Measurements from ENCODE around the gene KIF2A. TPM values are rescaled to one million over a fixed set of nuclear protein-coding genes. Genes with fewer than 3 reads are reported as not detected.

The KIF2A gene
- total RNA-seq, 1 experiment from 2014 or later: 42.9 TPM

DNA sequence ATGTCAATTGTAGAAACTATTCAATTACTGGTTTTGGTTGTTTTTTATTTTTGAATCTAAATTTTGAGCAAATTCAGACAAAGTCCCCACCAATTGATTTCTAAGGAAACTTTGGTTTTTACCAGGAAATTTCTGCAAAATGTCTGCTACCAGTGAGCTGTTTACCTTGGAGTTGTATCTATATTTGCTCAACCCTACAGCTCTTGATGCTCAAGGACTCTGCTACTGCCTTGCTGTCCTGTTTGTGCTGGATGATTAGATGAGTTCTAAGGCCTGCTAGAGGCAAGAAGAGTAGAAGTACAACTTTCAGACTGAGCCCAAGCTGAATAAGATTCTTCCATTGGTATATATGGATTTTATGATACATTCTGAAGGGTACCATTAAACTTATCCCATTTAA, 42.6 kb upstream of the KIF2A start:
- ChIA-PET CTCF (no interaction called here), RAD21 (ENCODE audit: low non-redundant PET in 1 of 2, low total read pairs in 2 of 2, uncharacterized antibody in 2 of 2, unreplicated experiment in 2 of 2) (no interaction called here), POLR2A (no interaction called here)
- no peak for TF ChIP-seq JUND (IDR thresholded peaks at IDR 0.05)
- TF ChIP-seq EZH2phosphoT487 (IDR thresholded peaks at IDR 0.05; ENCODE audit: borderline replicate concordance): no peak
- no peak for TF ChIP-seq RAD21 (IDR thresholded peaks at IDR 0.05; ENCODE audit: low read depth)
- no peak for TF ChIP-seq CBX3 (IDR thresholded peaks at IDR 0.05; ENCODE audit: low read depth)
- no peak for TF ChIP-seq SRF (IDR thresholded peaks at IDR 0.05; ENCODE audit: low read depth)
- TF ChIP-seq FOSL1 (IDR thresholded peaks at IDR 0.05; ENCODE audit: low read depth): no peak
- TF ChIP-seq EGR1 (IDR thresholded peaks at IDR 0.05; ENCODE audit: low read depth): no peak
- no peak for TF ChIP-seq ELF1 (IDR thresholded peaks at IDR 0.05; ENCODE audit: borderline replicate concordance, low read depth)
- no peak for TF ChIP-seq ZFX (IDR thresholded peaks at IDR 0.05)
- TF ChIP-seq SP1 (IDR thresholded peaks at IDR 0.05; ENCODE audit: low read depth): no peak
- no peak for TF ChIP-seq POLR2A (IDR thresholded peaks at IDR 0.05; ENCODE audit: borderline replicate concordance, extremely low read depth, insufficient read depth, insufficient read length)
- TF ChIP-seq POLR2AphosphoS5 (IDR thresholded peaks at IDR 0.05; ENCODE audit: low read depth, low read length): no peak
- TF ChIP-seq, protein P1, sequence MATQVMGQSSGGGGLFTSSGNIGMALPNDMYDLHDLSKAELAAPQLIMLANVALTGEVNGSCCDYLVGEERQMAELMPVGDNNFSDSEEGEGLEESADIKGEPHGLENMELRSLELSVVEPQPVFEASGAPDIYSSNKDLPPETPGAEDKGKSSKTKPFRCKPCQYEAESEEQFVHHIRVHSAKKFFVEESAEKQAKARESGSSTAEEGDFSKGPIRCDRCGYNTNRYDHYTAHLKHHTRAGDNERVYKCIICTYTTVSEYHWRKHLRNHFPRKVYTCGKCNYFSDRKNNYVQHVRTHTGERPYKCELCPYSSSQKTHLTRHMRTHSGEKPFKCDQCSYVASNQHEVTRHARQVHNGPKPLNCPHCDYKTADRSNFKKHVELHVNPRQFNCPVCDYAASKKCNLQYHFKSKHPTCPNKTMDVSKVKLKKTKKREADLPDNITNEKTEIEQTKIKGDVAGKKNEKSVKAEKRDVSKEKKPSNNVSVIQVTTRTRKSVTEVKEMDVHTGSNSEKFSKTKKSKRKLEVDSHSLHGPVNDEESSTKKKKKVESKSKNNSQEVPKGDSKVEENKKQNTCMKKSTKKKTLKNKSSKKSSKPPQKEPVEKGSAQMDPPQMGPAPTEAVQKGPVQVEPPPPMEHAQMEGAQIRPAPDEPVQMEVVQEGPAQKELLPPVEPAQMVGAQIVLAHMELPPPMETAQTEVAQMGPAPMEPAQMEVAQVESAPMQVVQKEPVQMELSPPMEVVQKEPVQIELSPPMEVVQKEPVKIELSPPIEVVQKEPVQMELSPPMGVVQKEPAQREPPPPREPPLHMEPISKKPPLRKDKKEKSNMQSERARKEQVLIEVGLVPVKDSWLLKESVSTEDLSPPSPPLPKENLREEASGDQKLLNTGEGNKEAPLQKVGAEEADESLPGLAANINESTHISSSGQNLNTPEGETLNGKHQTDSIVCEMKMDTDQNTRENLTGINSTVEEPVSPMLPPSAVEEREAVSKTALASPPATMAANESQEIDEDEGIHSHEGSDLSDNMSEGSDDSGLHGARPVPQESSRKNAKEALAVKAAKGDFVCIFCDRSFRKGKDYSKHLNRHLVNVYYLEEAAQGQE (IDR thresholded peaks at IDR 0.05; ENCODE audit: low read depth): no peak
- TF ChIP-seq TCF7L2 (IDR thresholded peaks at IDR 0.05; ENCODE audit: borderline replicate concordance, extremely low read depth, insufficient read depth, insufficient read length): no peak
- TF ChIP-seq, protein P2, sequence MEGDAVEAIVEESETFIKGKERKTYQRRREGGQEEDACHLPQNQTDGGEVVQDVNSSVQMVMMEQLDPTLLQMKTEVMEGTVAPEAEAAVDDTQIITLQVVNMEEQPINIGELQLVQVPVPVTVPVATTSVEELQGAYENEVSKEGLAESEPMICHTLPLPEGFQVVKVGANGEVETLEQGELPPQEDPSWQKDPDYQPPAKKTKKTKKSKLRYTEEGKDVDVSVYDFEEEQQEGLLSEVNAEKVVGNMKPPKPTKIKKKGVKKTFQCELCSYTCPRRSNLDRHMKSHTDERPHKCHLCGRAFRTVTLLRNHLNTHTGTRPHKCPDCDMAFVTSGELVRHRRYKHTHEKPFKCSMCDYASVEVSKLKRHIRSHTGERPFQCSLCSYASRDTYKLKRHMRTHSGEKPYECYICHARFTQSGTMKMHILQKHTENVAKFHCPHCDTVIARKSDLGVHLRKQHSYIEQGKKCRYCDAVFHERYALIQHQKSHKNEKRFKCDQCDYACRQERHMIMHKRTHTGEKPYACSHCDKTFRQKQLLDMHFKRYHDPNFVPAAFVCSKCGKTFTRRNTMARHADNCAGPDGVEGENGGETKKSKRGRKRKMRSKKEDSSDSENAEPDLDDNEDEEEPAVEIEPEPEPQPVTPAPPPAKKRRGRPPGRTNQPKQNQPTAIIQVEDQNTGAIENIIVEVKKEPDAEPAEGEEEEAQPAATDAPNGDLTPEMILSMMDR (IDR thresholded peaks at IDR 0.05 in 2 of 3, conservative IDR thresholded peaks at IDR 0.05 in 1 of 3; ENCODE audit: borderline replicate concordance in 1 of 3, insufficient read depth in 1 of 3, low read depth in 2 of 3, low read length in 2 of 3): no peak
- TF ChIP-seq, protein P3, sequence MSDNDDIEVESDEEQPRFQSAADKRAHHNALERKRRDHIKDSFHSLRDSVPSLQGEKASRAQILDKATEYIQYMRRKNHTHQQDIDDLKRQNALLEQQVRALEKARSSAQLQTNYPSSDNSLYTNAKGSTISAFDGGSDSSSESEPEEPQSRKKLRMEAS (IDR thresholded peaks at IDR 0.05): no peak
- no peak for TF ChIP-seq SIN3A (IDR thresholded peaks at IDR 0.05; ENCODE audit: low read depth)
- TF ChIP-seq, protein P4, sequence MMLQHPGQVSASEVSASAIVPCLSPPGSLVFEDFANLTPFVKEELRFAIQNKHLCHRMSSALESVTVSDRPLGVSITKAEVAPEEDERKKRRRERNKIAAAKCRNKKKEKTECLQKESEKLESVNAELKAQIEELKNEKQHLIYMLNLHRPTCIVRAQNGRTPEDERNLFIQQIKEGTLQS (IDR thresholded peaks at IDR 0.05): no peak
- H3K36me3 ChIP-seq (ENCODE audit: control insufficient read depth in 1 of 2, insufficient read depth in 2 of 2, low read length in 2 of 2): no peaks in the 10 kb centered on the region
- no peaks in the 10 kb centered on the region for H3K9me3 ChIP-seq (ENCODE audit: control insufficient read depth in 1 of 2, insufficient read depth in 1 of 2, low read depth in 1 of 2, low read length in 2 of 2)
- peak overlapping the region; percentile 49 for H2AFZ ChIP-seq (ENCODE audit: low read depth, low read length, poor library complexity, severe bottlenecking)
- ATAC-seq: no peak
- H3K4me3 ChIP-seq (replicated peaks in 1 of 2; ENCODE audit: low read depth in 1 of 2, low read length in 2 of 2): no peak overlapping the region
- H4K20me1 ChIP-seq (ENCODE audit: insufficient read depth): no peaks in the 10 kb centered on the region
- intact Hi-C loops (cut with micrococcal nuclease): no loop called here
- no peak for DNase-seq (ENCODE audit: low read depth, low spot score)
- BruUV-seq (replicated peaks): no TSS peak
- H3K27ac ChIP-seq (ENCODE audit: low read depth, low read length): no peak overlapping the region
- H3K9me2 ChIP-seq (ENCODE audit: insufficient read depth): no peaks in the 10 kb centered on the region; the same call in 1 of the 2 replicates
- H3K9ac ChIP-seq (ENCODE audit: low read length): no peak overlapping the region
- H3K27me3 ChIP-seq (ENCODE audit: insufficient read depth, low read length): no peaks in the 10 kb centered on the region
- H3K4me2 ChIP-seq (ENCODE audit: low read length): no peak overlapping the region
- H3K79me2 ChIP-seq (ENCODE audit: insufficient read depth, low read length): no peaks in the 10 kb centered on the region
- H3K4me1 ChIP-seq (ENCODE audit: control insufficient read depth in 1 of 2, insufficient read depth in 2 of 2, low read length in 2 of 2): peaks cover 4 to 5% of the 10 kb centered on the region in 2 experiments

Measured in HCT116 (cell line).